Nephron progenitor cell (in vitro differentiated cells): Measurements from ENCODE around the gene GLIS1.

Experiments used
- DNase-seq: peaks from one replicate; pipeline ENCODE4 v3.0.0; 2021
- H3K27ac Mint-ChIP-seq: 2 replicates; pipeline ENCODE4 v1.8.0; 2021; ENCODE audit warnings: mild to moderate bottlenecking, moderate library complexity, mixed read lengths
- H3K27me3 Mint-ChIP-seq: 2 replicates; pipeline ENCODE4 v1.8.0; 2021; ENCODE audit warnings: mild to moderate bottlenecking, low read depth, mixed read lengths; ENCODE audit not compliant: poor library complexity
- H3K36me3 Mint-ChIP-seq: 2 replicates; pipeline ENCODE4 v1.8.0; 2021; ENCODE audit warnings: low read depth, mixed read lengths
- H3K4me1 Mint-ChIP-seq: 2 replicates; pipeline ENCODE4 v1.8.0; 2021; ENCODE audit warnings: mixed read lengths
- H3K4me3 Mint-ChIP-seq: 2 replicates; pipeline ENCODE4 v1.8.0; 2021; ENCODE audit warnings: mild to moderate bottlenecking, moderate library complexity, mixed read lengths
- H3K9me3 Mint-ChIP-seq: 2 replicates; pipeline ENCODE4 v1.8.0; 2021; ENCODE audit warnings: mild to moderate bottlenecking, moderate library complexity, mixed read lengths
- TF ChIP-seq, protein P1 (sequence below): fragments of 200-600 bp; sonication (generic); IDR thresholded peaks from 2 replicates; pipeline ENCODE4 v1.5.0; 2021; ENCODE audit warnings: antibody characterized with exemption

The GLIS1 gene

DNA sequence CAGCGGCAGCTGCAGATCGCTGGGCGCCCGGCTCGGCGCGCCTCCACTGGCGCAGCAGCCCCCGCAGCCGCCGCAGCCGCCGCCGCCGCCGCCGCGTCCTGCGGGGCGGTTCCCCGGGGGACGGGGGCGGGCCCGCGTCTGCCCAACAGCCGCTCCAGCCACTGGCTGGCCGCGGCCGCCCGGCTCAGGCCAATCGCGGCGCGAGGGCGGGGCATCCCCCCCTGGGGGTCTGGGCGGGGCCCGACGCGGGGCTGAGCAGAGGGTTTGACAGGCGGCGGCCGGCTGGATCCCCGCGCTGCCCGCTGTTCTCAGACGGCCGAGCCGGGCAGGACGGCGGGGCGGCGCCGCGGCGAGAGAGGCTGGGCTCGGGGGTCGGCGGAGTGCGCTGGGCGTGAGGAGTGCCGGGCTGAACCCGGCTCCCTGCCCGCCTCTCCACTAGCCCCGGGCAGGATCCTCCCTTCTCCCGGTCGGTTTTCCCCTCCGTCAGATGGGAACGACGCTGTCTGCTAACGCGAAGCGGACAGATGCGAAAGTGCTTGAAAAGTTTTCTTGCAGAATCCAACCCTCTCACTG lies at the start of gene GLIS1:
Gene GLIS1, minus strand, starts transcription at position 56 of the 573 bp plus-strand sequence. CDS start 1,100 bp downstream, outside the sequence.
- Mint-ChIP-seq H3K27ac (no peak within 1 kb of the TSS), H3K9me3 (peaks cover 22% of the 10 kb centered on the region), H3K27me3 (peaks cover 79% of the 10 kb centered on the region), H3K36me3 (no peaks in the 10 kb centered on the region), H3K4me1 (peaks cover 21% of the 10 kb centered on the region), H3K4me3 (peak within 1 kb of the TSS; percentile 64)
- peak; percentile 97 for DNase-seq
- TF ChIP-seq, protein P1, sequence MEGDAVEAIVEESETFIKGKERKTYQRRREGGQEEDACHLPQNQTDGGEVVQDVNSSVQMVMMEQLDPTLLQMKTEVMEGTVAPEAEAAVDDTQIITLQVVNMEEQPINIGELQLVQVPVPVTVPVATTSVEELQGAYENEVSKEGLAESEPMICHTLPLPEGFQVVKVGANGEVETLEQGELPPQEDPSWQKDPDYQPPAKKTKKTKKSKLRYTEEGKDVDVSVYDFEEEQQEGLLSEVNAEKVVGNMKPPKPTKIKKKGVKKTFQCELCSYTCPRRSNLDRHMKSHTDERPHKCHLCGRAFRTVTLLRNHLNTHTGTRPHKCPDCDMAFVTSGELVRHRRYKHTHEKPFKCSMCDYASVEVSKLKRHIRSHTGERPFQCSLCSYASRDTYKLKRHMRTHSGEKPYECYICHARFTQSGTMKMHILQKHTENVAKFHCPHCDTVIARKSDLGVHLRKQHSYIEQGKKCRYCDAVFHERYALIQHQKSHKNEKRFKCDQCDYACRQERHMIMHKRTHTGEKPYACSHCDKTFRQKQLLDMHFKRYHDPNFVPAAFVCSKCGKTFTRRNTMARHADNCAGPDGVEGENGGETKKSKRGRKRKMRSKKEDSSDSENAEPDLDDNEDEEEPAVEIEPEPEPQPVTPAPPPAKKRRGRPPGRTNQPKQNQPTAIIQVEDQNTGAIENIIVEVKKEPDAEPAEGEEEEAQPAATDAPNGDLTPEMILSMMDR = no peak

DNA sequence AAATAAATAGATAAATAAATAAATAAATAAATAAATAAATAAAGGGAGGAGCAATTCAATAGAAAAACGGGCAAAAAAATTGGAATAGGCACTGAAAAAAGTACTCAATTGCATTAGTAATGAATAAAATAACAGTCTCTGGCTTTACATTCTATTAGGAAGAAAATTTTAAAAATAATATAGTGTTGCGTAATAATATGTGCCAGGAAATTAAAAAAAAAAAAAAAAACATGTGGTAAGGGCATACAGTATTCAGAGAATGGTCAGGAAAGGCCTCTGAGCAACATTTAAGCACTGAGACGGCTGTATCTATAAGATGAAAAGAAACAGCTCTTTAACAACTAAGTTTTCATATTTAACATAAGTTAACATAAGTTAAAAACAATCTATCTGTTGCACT lies 48.7 kb upstream of the GLIS1 start:
- no peak for DNase-seq
- Mint-ChIP-seq H3K4me3 (no peak overlapping the region), H3K4me1 (no peaks in the 10 kb centered on the region), H3K36me3 (peaks cover 75% of the 10 kb centered on the region), H3K9me3 (no peaks in the 10 kb centered on the region), H3K27ac (no peak overlapping the region), H3K27me3 (no peaks in the 10 kb centered on the region)
- TF ChIP-seq, protein P1 = no peak

DNA sequence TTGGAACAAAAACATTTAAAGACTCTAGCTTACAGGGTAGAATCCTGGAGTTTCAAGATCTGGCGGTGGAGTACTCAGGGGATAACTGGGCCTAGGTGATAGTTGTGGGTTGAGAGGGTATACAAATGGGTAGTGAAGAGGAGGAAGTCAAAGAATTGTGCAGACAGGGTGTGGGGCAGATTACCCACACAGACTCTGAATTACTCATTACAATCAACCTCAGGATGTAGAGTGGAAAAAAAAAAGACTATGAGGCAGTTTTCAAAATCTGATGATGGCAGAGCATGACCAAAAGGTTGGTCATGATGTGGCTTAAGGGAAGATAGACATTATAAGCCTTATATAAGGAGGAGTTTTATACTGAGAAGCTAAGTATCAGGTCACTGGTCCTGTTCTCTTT lies 44.1 kb upstream of the GLIS1 start:
- Mint-ChIP-seq H3K27ac (peak overlapping the region; percentile 30), H3K4me3 (no peak overlapping the region), H3K36me3 (peaks cover 72% of the 10 kb centered on the region), H3K9me3 (no peaks in the 10 kb centered on the region), H3K27me3 (no peaks in the 10 kb centered on the region), H3K4me1 (no peaks in the 10 kb centered on the region)
- no peak for DNase-seq
- TF ChIP-seq, protein P1 = no peak

DNA sequence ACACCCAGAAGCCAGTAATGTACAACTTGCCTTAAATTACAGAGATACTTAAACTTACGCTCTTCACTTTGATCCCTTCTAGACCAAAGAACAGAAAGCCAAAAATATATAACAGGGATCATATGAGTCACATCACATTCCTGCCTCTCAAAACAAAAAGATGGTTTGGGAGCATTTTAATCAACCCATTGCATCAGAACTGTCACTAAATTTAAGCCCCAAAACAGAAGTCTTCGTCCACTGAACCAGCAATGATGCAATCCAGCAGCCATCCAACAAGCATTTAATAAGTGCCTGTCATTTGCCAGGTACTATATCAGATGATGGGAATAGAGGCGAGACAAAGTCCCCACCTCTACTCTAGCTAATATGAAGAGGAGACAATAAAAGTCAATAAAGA lies 42.7 kb upstream of the GLIS1 start:
- H3K36me3 Mint-ChIP-seq = peaks cover 78% of the 10 kb centered on the region
- no peaks in the 10 kb centered on the region for H3K9me3 Mint-ChIP-seq
- no peak overlapping the region for H3K4me3 Mint-ChIP-seq
- TF ChIP-seq, protein P1 = no peak
- DNase-seq = no peak
- H3K27ac Mint-ChIP-seq = no peak overlapping the region
- no peaks in the 10 kb centered on the region for H3K4me1 Mint-ChIP-seq
- H3K27me3 Mint-ChIP-seq = no peaks in the 10 kb centered on the region

DNA sequence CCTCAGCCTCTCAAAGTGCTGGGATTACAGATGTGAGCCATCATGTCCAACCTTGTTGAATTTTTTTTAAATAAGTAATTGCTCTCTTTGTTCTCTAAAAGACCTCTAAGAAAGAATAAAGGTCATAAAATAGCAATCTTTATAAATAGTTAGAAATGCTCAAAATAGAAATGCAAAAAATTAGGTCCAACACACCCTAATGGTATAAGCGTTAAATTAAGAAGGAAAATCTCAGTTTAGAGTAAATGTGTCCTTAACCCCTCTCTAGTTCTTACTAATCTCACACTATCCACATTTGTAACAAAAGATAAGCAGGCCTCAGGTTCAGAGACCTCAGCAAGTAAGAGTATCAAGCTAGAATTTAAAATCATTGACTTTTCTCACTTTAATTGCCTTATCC lies 38.3 kb upstream of the GLIS1 start:
- Mint-ChIP-seq H3K4me1 (no peaks in the 10 kb centered on the region), H3K4me3 (no peak overlapping the region), H3K27me3 (no peaks in the 10 kb centered on the region), H3K36me3 (peaks cover 55% of the 10 kb centered on the region), H3K9me3 (no peaks in the 10 kb centered on the region), H3K27ac (no peak overlapping the region)
- DNase-seq = no peak
- TF ChIP-seq, protein P1 = no peak

DNA sequence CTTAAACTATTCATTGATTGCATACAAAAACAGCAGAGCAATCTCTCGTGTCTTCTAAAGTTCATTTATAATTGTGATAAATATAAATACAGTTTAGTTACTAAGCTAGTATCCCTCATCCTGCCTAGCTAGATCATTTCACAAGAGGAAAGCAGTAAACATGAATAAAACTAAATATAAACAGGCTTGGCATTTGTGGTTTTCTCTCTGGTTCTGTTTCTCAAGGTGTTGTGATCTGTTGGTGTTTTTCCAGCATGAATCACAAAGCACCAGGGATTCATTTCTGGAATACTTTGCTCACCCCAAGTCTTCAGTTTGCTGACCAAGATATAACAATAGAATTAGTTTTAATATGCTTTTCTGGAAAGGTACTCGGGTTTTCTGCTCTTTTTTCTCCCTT lies 32.7 kb upstream of the GLIS1 start:
- H3K9me3 Mint-ChIP-seq = no peaks in the 10 kb centered on the region
- no peak for DNase-seq
- H3K4me3 Mint-ChIP-seq = no peak overlapping the region
- TF ChIP-seq, protein P1 = no peak
- H3K27ac Mint-ChIP-seq = no peak overlapping the region
- H3K4me1 Mint-ChIP-seq = no peaks in the 10 kb centered on the region
- no peaks in the 10 kb centered on the region for H3K27me3 Mint-ChIP-seq
- H3K36me3 Mint-ChIP-seq = peaks cover 35% of the 10 kb centered on the region
